ENCODE results near the gene ST3GAL4.

Gene ST3GAL4

GRCh38 chr11:126415669-126416420 lies 60.4 kb downstream of the ST3GAL4 start:
- no peak for DNase-seq

DNA sequence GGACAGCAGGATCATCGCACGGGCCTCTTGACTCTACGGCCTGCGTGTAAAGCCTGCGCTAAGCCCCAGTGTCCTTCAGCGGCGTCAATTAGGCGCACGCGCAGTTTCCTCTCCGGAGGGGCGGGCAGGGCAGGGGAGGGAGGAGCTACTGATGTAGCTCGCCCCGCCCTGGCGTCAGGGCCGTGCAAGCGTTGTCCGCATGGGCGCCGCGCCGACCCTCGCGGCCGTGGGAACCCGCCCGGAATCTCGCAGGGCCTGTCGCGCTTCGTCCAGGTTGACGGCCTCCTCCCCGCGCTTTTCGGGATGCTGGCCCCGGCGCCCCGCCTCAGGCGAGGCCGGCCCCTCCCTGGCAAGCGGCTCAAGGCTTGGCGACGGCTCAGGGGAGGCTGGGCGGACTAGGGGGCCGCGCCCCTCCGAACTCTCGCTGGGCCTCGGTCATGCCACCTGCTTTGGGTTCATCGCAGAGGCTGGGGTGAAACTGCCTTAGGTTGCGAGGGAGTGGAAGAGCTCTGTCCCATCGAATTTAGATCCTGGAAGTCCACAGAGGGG lies 61.1 kb downstream of the ST3GAL4 start:
- DNase-seq, result peak; percentile 79
- Mint-ChIP-seq H3K27ac (no peak overlapping the region), H3K9me3 (no peaks in the 10 kb centered on the region), H3K36me3 (ENCODE audit: low read depth) (peaks cover 2% of the 10 kb centered on the region), H3K4me3 (peak overlapping the region; percentile 45), H3K4me1 (peaks cover 19% of the 10 kb centered on the region), H3K27me3 (peaks cover 8% of the 10 kb centered on the region)
- peak; percentile 93 for ATAC-seq

More at GRCh38 chr11:126415669-126416420, 60.4 kb downstream of the ST3GAL4 start:
- H3K4me1 Mint-ChIP-seq, result peaks cover 16% of the 10 kb centered on the region
- H3K9me3 Mint-ChIP-seq, result no peaks in the 10 kb centered on the region
- H3K36me3 Mint-ChIP-seq (ENCODE audit: low read depth), result peaks cover 3% of the 10 kb centered on the region
- H3K27me3 Mint-ChIP-seq, result peaks cover 6% of the 10 kb centered on the region
- H3K27ac Mint-ChIP-seq, result no peak overlapping the region
- H3K4me3 Mint-ChIP-seq, result no peak overlapping the region
- no peak for ATAC-seq

- peaks cover 8% of the 10 kb centered on the region for H3K27me3 Mint-ChIP-seq
- H3K36me3 Mint-ChIP-seq (ENCODE audit: low read depth), result no peaks in the 10 kb centered on the region
- H3K4me1 Mint-ChIP-seq, result peaks cover 19% of the 10 kb centered on the region
- H3K4me3 Mint-ChIP-seq, result peak overlapping the region; percentile 45
- H3K9me3 Mint-ChIP-seq, result no peaks in the 10 kb centered on the region
- DNase-seq, result no peak
- no peak overlapping the region for H3K27ac Mint-ChIP-seq
- no peak for ATAC-seq
Observed at GRCh38 chr11:126417091-126417862, 61.8 kb downstream of the ST3GAL4 start.

DNA sequence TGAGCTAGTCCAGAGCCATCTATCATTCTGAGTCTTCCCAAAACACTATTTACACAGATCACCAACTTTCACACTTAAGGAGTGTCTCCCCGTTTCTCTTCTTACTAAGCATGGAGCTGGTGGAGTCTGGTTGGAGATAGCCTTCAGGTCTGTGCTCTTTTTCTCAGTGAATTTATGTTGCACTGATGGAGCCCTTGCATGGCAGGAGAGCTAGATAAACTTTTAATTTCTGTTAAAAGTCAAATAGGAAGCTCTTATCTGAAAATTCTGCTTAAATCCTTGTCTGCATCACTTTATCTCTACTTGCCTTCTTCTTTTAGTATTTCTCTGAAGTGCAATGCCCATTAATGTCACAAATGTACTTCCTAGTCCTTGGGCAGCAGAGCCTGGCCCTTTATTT lies 63.4 kb downstream of the ST3GAL4 start:
- DNase-seq (no peak), ATAC-seq (no peak)
- Mint-ChIP-seq H3K27me3 (peaks cover 8% of the 10 kb centered on the region), H3K27ac (no peak overlapping the region), H3K36me3 (ENCODE audit: low read depth) (no peaks in the 10 kb centered on the region), H3K9me3 (no peaks in the 10 kb centered on the region), H3K4me3 (no peak overlapping the region), H3K4me1 (peaks cover 19% of the 10 kb centered on the region)

GRCh38 chr11:126419801-126420697 lies 64.6 kb downstream of the ST3GAL4 start:
- Mint-ChIP-seq H3K27ac (no peak overlapping the region), H3K4me1 (peaks cover 19% of the 10 kb centered on the region), H3K36me3 (ENCODE audit: low read depth) (no peaks in the 10 kb centered on the region), H3K9me3 (no peaks in the 10 kb centered on the region), H3K27me3 (peaks cover 10% of the 10 kb centered on the region), H3K4me3 (no peak overlapping the region)
- ATAC-seq (no peak), DNase-seq (no peak)

GRCh38 chr11:126420698-126421256 lies 65.3 kb downstream of the ST3GAL4 start:
- Mint-ChIP-seq H3K4me1 (peaks cover 17% of the 10 kb centered on the region), H3K27ac (no peak overlapping the region), H3K4me3 (no peak overlapping the region), H3K36me3 (ENCODE audit: low read depth) (no peaks in the 10 kb centered on the region), H3K9me3 (no peaks in the 10 kb centered on the region), H3K27me3 (peaks cover 10% of the 10 kb centered on the region)
- ATAC-seq, result no peak
- no peak for DNase-seq

- Mint-ChIP-seq H3K36me3 (ENCODE audit: low read depth) (no peaks in the 10 kb centered on the region), H3K27me3 (peaks cover 10% of the 10 kb centered on the region), H3K4me1 (peaks cover 12% of the 10 kb centered on the region), H3K4me3 (no peak overlapping the region), H3K27ac (no peak overlapping the region), H3K9me3 (no peaks in the 10 kb centered on the region)
- ATAC-seq, result no peak
- DNase-seq, result no peak
Observed at GRCh38 chr11:126421271-126421671, 65.8 kb downstream of the ST3GAL4 start.

DNA sequence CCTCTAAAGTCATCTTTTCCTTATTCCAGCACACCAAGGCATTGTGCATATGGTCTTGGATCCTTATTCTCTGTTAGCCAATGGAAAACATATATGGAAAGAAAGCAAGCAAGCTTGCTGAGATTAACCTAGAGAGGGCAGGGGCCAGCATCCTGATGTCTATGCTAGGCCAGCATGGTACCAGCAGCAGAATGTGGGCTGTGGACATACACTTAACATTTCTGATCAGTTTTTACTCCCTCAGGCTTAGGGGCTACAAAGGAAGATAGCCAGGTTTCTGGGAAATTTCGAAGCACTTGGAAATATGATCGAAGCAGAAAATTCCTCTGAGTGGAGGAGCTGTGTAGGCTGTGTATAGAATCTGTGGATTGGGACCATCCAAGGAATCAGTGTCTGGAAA lies 67.0 kb downstream of the ST3GAL4 start:
- peaks cover 10% of the 10 kb centered on the region for H3K27me3 Mint-ChIP-seq
- H3K27ac Mint-ChIP-seq, result no peak overlapping the region
- ATAC-seq (no peak), DNase-seq (no peak)
- H3K4me3 Mint-ChIP-seq, result no peak overlapping the region
- no peaks in the 10 kb centered on the region for H3K9me3 Mint-ChIP-seq
- peaks cover 14% of the 10 kb centered on the region for H3K4me1 Mint-ChIP-seq
- no peaks in the 10 kb centered on the region for H3K36me3 Mint-ChIP-seq (ENCODE audit: low read depth)

- Mint-ChIP-seq H3K27ac (no peak overlapping the region), H3K4me1 (peaks cover 14% of the 10 kb centered on the region), H3K9me3 (no peaks in the 10 kb centered on the region), H3K36me3 (ENCODE audit: low read depth) (no peaks in the 10 kb centered on the region), H3K27me3 (peaks cover 10% of the 10 kb centered on the region), H3K4me3 (no peak overlapping the region)
- no peak for ATAC-seq
- no peak for DNase-seq
Observed at GRCh38 chr11:126423154-126423553, 67.7 kb downstream of the ST3GAL4 start.

GRCh38 chr11:126423743-126424142 lies 68.3 kb downstream of the ST3GAL4 start:
- Mint-ChIP-seq H3K36me3 (ENCODE audit: low read depth) (no peaks in the 10 kb centered on the region), H3K4me1 (peaks cover 14% of the 10 kb centered on the region), H3K27ac (no peak overlapping the region), H3K27me3 (peaks cover 10% of the 10 kb centered on the region), H3K4me3 (no peak overlapping the region), H3K9me3 (no peaks in the 10 kb centered on the region)
- no peak for ATAC-seq
- no peak for DNase-seq

GRCh38 chr11:126424471-126425039 lies 69.1 kb downstream of the ST3GAL4 start:
- Mint-ChIP-seq H3K4me3 (no peak overlapping the region), H3K36me3 (ENCODE audit: low read depth) (no peaks in the 10 kb centered on the region), H3K27ac (no peak overlapping the region), H3K4me1 (peaks cover 14% of the 10 kb centered on the region), H3K9me3 (no peaks in the 10 kb centered on the region), H3K27me3 (peaks cover 10% of the 10 kb centered on the region)
- ATAC-seq, result no peak
- DNase-seq, result no peak

DNA sequence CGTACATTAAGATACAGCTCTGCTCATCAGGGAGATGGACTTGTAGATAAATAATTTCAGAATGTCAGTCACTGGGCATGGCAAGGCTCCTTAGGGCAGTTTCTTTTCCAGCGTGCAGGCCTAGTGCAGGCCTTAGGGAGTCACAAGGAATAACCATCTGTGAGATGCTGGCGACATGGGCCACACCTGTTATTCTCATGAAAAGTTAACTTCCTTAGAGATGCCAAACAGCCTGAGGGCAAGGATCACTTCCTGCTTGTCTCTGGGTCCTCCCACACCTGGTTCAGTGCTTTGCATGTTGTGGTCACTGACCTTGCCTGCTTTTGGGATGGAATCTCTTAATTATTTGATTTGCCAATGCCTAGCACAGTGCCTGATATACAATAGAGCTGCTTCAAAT lies 70.6 kb downstream of the ST3GAL4 start:
- H3K4me3 Mint-ChIP-seq, result no peak overlapping the region
- ATAC-seq, result no peak
- no peaks in the 10 kb centered on the region for H3K9me3 Mint-ChIP-seq

DNA sequence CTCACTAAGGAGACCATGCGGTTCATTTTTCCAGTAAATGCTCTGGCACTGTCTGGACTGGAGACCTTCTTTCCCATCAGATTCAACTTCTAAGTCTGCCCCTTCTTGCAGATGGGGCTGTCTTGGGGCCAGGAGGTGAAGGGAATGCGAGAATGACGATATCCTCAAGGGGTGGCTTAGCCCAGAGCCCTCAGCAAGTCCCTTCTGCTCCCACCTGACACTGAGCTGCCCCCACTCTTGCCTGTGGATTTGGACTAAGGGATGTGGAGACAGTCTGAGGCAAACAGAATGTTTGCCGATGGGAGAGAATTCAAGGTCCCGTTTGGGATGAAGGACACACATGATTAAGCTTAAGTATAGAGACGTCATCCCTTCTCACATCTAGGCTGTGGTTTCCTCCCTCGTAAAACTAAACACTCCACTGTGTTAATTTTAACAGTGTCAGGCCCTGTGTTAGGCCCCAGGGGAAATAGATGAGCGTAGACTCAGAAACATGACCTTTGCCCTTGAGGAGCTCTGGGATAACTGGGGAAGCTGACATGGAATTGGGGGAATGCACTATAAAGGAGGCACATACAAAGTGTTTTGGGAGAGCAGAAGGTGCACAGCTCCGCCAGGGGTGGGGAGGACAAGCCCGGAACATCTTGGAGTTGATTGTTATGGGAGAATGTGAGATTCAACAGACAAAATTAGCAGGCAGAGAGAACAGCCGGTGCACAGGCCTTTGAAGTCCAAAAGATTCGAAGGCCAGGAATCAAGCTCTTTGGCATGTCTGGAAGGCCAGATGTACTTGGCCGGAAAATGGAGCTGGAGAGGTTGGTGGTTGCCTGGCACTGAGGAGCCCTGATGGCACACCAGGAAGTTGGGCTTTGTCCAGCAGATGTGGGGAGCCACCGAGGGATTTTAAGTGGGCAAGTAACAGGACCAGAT lies 71.6 kb downstream of the ST3GAL4 start:
- Mint-ChIP-seq H3K27me3 (peaks cover 2% of the 10 kb centered on the region), H3K4me1 (peaks cover 3% of the 10 kb centered on the region), H3K27ac (no peak overlapping the region), H3K36me3 (ENCODE audit: low read depth) (no peaks in the 10 kb centered on the region), H3K4me3 (no peak overlapping the region), H3K9me3 (no peaks in the 10 kb centered on the region)
- DNase-seq (no peak), ATAC-seq (no peak)

More for the DNA sequence above, 70.6 kb downstream of the ST3GAL4 start:
- H3K36me3 Mint-ChIP-seq (ENCODE audit: low read depth), result no peaks in the 10 kb centered on the region
- H3K4me1 Mint-ChIP-seq, result peaks cover 4% of the 10 kb centered on the region
- peaks cover 3% of the 10 kb centered on the region for H3K27me3 Mint-ChIP-seq
- no peak overlapping the region for H3K27ac Mint-ChIP-seq
- no peak for DNase-seq

All from activated naive CD8-positive, alpha-beta T cell treated with anti-CD3 and anti-CD28 coated beads, Interleukin-2, amount 50 U/mL, for 24 hours (primary cell).